Left ventricle myocardium superior (tissue), 1 donor: Measurements from ENCODE around the gene NEK8. TPM values are rescaled to one million over a fixed set of nuclear protein-coding genes. Genes with fewer than 3 reads are reported as not detected.
"Not testable (repeated sequence)": the region's sequence is repeated elsewhere in the genome, so short reads cannot be mapped to it uniquely, and the experiment has no call there.

Experiments
- ATAC-seq: fragments of 200-7000 bp; cut with Tn5 transposase; one replicate; pipeline ENCODE4 v1.9.1; 2020; ENCODE audit warnings: mild to moderate bottlenecking, moderate library complexity
- DNase-seq: peaks from one replicate; pipeline ENCODE4 v3.0.0-alpha.2; 2020
- intact Hi-C: fragments of 100-400 bp; cut with micrococcal nuclease; formaldehyde crosslinking; loops from one replicate; pipeline ENCODE4 v1.11.0; 2022
- total RNA-seq: library from RNA; stranded (reverse); fragmentation: NEBNext Ultra II Directional; extraction: Animal tissue kit (Norgen Biotek cat#: 25700); gene quantifications from one replicate; pipeline ENCODE4 v1.2.1, GENCODE V29; 2021
- donor health status: DM: no; HTN: yes; CAD: no; lungs with severe emphysema.

Gene NEK8
- total RNA-seq, 1 donor from 2014 or later, result 0.94 TPM

DNA sequence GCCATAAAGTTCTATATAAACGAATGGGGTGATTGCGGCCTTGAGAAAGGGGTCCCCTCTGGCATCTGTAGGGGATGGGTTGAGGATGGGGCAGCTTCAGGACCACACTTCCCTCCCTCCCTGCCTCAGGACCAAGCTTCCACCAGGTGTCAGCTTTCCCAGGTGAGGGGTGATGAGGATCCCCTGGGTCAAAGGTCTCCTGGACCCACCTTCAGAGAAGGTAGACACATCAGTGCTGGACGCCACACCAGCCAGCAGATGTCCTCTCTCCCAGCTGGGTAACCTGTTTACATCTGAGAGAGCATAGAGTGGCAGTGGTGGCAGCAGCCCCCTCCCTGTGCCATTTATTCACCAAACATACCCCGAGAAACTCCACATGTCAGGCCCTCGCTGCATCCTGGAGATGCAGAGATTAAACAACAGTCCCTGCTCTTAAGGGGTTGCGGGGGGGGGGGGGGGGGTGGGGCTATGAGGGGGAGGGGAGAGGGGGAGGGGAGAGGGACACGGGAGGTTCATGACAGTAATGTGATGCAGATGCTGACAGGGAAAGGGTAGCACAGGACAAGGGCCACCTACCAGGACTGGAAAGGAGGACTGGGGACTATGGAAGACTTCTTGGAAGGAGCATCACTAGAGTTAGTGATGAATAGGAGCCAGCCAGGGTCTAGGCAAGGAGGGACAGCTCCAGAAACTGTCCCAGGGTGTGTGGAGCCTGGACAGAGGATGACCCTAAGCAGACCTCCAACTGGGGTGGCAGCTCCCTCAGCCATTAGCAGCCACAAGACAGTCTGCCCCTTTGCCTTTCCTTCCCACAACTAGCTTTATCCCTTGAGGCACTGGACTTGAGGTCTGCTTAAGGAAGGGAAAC is 21.9 kb upstream of the NEK8 start:
- DNase-seq (no peak), ATAC-seq (no peak)

GRCh38 chr17:28707339-28707720 is 21.3 kb upstream of the NEK8 start:
- intact Hi-C loops, result no loop called here
- DNase-seq (no peak), ATAC-seq (no peak)

More for the DNA sequence above, 21.9 kb upstream of the NEK8 start:
- intact Hi-C loops, result no loop called here

DNA sequence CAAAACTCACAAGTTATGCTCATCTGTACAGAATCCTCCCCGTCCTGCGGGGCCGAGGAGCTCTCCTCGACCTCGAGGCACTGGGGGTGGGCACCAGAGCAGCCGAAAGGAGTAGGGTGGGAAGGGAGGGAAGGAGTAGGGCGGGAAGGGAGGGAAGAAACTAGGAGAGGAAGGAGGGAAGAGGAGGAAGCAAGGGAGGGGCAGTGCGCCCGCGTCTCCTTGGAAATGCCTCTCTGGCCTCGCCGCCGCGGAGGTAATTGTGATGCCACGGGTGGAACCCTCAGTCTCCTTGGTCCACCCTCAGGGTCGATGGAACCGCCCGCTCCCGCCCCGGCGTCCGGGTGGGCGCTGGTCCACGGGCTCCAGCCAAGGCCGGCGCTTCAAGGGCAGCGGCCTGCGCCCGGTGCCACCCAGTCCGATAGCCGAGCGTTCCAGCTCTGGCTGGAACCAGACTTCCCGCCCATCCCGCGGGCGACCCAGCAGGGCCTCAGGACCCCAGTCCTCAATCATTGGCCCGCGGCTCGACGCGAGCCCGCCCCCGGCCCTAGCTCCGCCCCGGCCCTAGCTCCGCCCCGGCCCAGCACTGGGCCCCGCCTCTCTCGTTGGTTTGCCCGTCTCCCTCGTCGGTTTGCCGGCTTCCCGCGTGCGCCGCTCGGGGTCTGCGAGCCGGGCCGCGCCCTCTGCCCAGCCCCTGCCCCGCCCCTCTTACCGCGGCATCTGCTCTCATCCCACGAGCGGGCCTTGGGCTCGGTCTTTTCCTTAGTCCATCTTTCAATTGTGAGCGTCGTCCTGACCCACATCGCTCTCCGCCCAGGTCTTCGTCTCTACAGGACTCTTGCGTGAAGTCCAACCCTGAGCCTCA is 17.5 kb upstream of the NEK8 start:
- intact Hi-C loops, result no loop called here

DNA sequence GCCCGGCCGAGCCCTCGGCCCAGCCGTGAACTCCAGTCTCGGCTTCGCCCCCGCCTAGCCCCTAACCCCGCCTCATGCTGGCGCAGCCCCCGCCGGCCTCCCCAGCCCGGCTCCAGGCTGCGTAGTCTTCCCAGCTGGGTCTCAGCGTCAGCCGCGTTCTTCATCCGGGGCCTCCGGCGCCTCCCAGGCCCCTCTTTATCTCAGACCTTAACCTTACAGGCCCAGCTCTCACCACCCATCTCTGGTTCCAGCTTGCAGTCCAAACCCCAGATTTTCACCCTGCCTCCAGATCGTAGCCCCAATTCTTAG is 16.9 kb upstream of the NEK8 start, which contains the start of gene PROCA1:
Gene PROCA1, minus strand, starts transcription at position 166 of the 309 bp plus-strand sequence. CDS start 228 bp downstream, outside the sequence.
- DNase-seq (no peak), ATAC-seq (peak; percentile 22)
- intact Hi-C loops, result no loop called here

More for the DNA sequence above, 17.5 kb upstream of the NEK8 start:
- DNase-seq (peak; percentile 94), ATAC-seq (peak; percentile 95)

GRCh38 chr17:28712032-28712704 is 16.4 kb upstream of the NEK8 start:
- ATAC-seq, result peak; percentile 21
- peak; percentile 74 for DNase-seq
- intact Hi-C loops, result no loop called here

- intact Hi-C loops, result no loop called here
- ATAC-seq (no peak), DNase-seq (no peak)
Measured at GRCh38 chr17:28712705-28713415, 15.7 kb upstream of the NEK8 start.

DNA sequence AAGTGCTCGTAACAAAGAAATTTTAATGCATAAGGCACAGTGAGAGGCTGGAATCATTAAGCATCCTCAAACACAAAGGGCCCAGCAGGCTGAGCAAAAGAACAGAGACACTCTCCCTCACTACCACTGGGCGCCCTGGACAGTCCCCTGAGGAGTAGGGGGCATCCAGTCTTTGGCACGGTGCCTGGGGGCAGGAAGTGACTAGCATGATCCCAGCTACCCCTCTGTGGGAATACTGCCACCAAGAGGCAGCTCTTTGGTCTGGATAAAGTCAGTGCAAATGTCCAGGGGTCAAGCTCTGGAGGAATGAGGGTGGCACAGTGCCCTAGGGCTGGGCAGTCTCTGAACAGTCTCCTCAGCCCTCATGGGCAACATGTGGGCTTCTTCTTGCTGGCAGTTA is 14.3 kb upstream of the NEK8 start:
- ATAC-seq (no peak), DNase-seq (no peak)
- intact Hi-C loops, result no loop called here

GRCh38 chr17:28715217-28715616 is 13.4 kb upstream of the NEK8 start:
- intact Hi-C loops, result no loop called here
- ATAC-seq (no peak), DNase-seq (no peak)

DNA sequence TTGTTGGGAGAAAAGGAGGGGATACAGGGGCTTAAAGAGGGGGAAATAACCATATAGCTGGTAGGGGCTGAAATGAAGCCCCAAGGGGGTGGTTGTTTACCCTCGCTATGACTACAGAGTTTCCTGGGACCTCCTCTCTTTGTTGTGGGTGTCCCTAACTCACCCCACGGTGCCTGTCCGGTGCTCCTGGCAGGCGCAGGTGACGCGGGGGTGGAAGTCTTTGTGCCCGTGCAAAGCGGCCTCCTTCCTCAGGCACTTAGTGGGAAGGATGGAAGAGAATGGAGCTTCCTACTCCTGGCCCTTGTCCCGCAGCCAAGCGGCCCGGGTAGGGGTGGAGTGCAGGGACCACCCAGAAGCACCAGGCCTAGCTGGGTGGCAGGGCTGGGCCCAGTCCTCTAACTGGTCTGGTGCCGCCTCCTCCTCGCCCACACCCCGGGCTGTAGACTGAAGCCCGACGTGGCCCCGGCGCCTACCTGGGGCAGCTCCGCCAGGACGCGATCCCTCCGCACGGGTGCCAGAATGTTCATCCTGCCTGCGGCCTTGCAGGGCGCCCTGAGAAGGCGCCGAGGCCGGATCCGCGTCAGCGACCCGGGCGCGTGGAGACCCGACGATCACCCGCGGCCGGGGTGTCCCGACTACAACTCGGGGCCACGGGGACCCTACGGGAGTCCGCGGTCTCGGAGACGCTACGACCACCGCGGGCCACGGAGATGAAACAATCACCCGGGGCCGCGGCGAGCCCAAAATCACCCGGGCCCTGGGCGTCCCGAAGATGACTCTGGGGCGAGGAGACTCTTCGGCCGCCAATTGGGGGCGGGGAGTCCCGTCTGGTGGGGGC is 11.6 kb upstream of the NEK8 start:
- peak; percentile 55 for DNase-seq
- intact Hi-C loops, result no loop called here
- no peak for ATAC-seq

DNA sequence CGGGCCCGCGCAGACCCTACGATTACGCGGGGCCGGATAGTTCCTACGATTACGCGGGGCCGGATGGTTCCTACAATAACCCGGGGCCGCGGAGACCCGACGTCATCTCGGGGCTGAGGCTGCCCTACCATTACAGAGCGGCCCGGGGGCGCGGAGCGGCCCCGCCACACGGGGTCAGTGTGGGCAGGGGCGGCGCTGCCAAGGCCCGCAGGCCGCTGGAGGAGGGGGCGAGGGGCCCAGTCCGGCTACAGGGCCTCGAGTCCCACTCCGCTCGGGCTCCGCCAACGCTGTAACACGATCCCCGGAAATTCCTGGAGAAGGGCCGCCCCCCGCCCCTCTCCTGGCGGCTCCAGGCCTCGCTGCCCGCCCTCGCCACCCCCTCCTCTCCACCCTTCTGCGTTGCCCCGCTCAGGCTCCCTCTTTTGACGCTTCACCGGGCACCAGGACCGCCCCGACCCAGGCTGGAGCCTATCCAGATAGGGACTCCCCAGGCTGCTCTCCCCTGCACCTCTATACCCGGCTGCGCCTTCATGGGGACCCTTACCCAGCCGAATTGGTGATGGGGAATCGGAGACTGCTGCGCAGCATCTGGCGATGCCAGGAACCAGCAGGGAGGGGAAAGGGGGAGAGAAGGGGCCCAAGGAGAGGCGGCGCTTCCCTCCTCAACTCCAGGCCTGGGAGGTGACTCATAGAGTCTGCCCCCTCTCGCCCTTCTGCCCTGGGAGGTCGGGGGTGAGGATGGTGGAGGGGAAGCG is 10.8 kb upstream of the NEK8 start, which contains the start of gene RAB34:
Gene RAB34, minus strand, starts transcription at position 291 of the 755 bp plus-strand sequence. CDS start 602 bp downstream, outside the sequence.
- DNase-seq, result peak; percentile 81
- intact Hi-C loops, result no loop called here
- peak; percentile 34 for ATAC-seq

- DNase-seq (no peak), ATAC-seq (no peak)
- intact Hi-C loops, result no loop called here
Measured at GRCh38 chr17:28718333-28719020, 10.1 kb upstream of the NEK8 start.

DNA sequence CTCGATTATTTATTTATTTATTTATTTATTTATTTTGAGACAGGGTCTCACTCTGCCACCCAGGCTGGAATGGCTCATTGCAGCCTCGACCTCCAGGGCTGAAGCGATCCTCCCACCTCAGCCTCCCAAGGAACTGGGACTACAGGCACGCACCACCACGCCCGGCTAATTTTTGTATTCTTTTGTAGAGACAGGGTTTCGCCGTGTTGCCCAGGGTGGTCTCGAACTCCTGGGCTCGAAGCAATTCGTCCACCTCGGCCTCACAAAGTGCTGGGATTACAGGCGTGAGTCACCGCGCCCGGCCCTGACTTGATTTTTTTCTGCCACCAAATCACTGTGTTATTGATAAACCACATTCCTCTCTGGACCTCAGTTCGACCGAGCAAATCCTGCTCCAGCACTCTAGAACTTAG is 9.6 kb upstream of the NEK8 start:
- ATAC-seq (no peak), DNase-seq (no peak)
- intact Hi-C loops, result no loop called here

GRCh38 chr17:28720247-28720996 is 8.2 kb upstream of the NEK8 start:
- intact Hi-C loops, result no loop called here
- ATAC-seq, result no peak
- no peak for DNase-seq

DNA sequence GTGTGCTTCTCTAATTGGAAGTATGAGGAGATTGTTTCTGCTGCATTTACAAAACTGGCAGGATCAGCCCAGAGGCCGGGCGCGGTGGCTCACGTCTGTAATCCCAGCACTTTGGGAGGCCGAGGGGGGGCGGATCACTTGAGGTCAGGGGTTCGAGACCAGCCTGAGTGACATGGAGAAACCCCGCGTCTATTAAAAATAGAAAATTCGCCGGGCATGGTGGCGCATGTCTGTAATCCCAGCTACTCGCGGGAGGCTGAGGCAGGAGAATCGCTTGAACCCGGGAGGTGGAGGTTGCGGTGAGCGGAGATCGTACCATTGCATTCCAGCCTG is 7.6 kb upstream of the NEK8 start:
- ATAC-seq, intact Hi-C loops: not testable (repeated sequence)
- DNase-seq, result peak; percentile 19

DNA sequence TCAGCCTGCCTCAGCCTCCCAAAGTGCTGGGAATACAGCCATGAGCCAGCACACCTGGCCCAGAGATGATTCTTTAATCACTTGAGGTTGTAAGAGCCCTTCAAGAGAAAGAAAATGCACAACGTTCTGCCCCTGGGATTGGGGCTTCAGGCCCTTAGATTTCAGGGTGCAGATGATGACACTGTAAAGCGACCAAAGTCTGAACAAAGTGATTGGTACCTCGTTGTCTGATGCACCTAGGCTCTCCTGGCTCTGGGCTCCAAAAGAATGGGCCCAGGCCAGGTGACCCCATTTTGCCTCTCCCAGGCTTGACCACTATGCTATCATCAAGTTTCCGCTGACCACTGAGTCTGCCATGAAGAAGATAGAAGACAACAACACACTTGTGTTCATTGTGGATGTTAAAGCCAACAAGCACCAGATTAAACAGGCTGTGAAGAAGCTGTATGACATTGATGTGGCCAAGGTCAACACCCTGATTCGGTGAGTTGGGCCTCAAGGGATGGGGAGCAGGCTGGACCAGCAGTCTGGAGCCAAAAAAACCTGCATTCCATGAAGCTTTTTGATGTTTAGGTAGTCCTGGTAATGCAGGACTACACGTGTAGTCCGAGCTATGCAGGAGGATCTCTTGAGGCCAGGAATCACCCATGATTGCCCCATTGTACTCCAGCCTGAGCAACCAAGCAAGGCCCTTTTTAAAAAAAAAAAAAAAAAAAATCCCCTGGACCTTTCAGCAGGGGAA is 6.0 kb upstream of the NEK8 start:
- no peak for ATAC-seq
- DNase-seq, result no peak
- intact Hi-C loops, result no loop called here
